Esophagus muscularis mucosa (tissue), 4 donors: ENCODE measurements around the gene MEIOSIN. TPM values are rescaled to one million over a fixed set of nuclear protein-coding genes. Genes with fewer than 3 reads are reported as not detected.

ENCODE experiments used
- DNase-seq: peaks from one replicate; pipeline ENCODE4 v3.0.0-alpha.2; 2017; ENCODE audit errors: extremely low spot score
- H3K27ac ChIP-seq, 4 donors: fragments of 200-600 bp; sonication (generic); replicated peaks in 1 of 4; 1 replicate in 3 of 4; 2 replicates in 1 of 4; pipeline ENCODE4 v1.5.1; 2016 to 2019; ENCODE audit warnings: mild to moderate bottlenecking in 1 of 4
- H3K27me3 ChIP-seq, 4 donors: fragments of 200-600 bp; sonication (generic); one replicate each; pipeline versions ENCODE4 v1.5.1 to v1.6.0; 2016 to 2019
- H3K36me3 ChIP-seq, 4 donors: fragments of 200-600 bp; sonication (generic); one replicate each; pipeline ENCODE4 v1.5.1; 2016 to 2019
- H3K4me1 ChIP-seq, 4 donors: fragments of 200-600 bp; sonication (generic); one replicate each; pipeline ENCODE4 v1.5.1; 2016 to 2019
- H3K4me3 ChIP-seq, 4 donors: fragments of 200-600 bp; sonication (generic); 1 replicate in 2 of 4; 2 replicates in 2 of 4; pipeline ENCODE4 v1.5.1; 2016 to 2019; ENCODE audit warnings: mild to moderate bottlenecking in 4 of 4, moderate library complexity in 1 of 4
- H3K9me3 ChIP-seq, 4 donors: fragments of 200-600 bp; sonication (generic); 1 replicate in 3 of 4; 2 replicates in 1 of 4; pipeline ENCODE4 v1.5.1; 2016 to 2019
- EP300 ChIP-seq: sonication (generic); formaldehyde crosslinking; IDR thresholded peaks from one replicate; pipeline ENCODE4 v1.6.1; 2017; ENCODE audit warnings: antibody characterized with exemption
- POLR2A ChIP-seq: fragments of 450-650 bp; IDR thresholded peaks from one replicate; pipeline ENCODE4 v1.6.1; 2017; ENCODE audit warnings: antibody characterized with exemption, moderate library complexity, mild to moderate bottlenecking, low read depth
- POLR2AphosphoS5 ChIP-seq, 2 donors: sonication (generic); formaldehyde crosslinking; IDR thresholded peaks; one replicate each; pipeline ENCODE4 v1.6.1; 2017; ENCODE audit warnings: antibody characterized with exemption in 2 of 2
- WGBS: methylation state at CpG from one replicate; pipeline ENCODE4 v1.1.5; 2018; 5-methylcytosine and 5-hydroxymethylcytosine counted together
- intact Hi-C: fragments of 100-400 bp; cut with DNase I; formaldehyde crosslinking; loops from one replicate; pipeline ENCODE4 v1.15.1; 2023
- total RNA-seq, 4 donors: library from RNA; depleted of rRNA; stranded (reverse); fragments of >200 nt; gene quantifications; one replicate each; pipeline versions ENCODE4 v1.1.0 to v1.2.1, GENCODE V29; 2016
- TF ChIP-seq, protein P1 (sequence below), 3 experiments: fragments of 200-600 bp in 2 of 3; fragments of 450-650 bp in 1 of 3; sonication (generic) in 2 of 3; IDR thresholded peaks; one replicate each; pipeline ENCODE4 v1.5.1; 2017 to 2019; ENCODE audit warnings: antibody characterized with exemption in 3 of 3, mild to moderate bottlenecking in 2 of 3, moderate library complexity in 1 of 3

The MEIOSIN gene
- total RNA-seq, 4 donors from 2014 or later, result not detected

GRCh38 chr19:45770192-45771101 lies 37.2 kb downstream of the MEIOSIN start:
- Histone ChIP-seq H3K4me3 (peak overlapping the region; percentile 87 to 98 (median 92)), H3K36me3 (peaks cover 9 to 41% (median 23%) of the 10 kb centered on the region in 4 donors), H3K27me3 (no peaks in the 10 kb centered on the region), H3K27ac (peak overlapping the region; percentile 91 to 98 (median 97)), H3K9me3 (no peaks in the 10 kb centered on the region), H3K4me1 (peaks cover 29 to 62% (median 52%) of the 10 kb centered on the region in 4 donors)
- TF ChIP-seq POLR2A (peak; percentile 5), POLR2AphosphoS5 (IDR thresholded peaks at IDR 0.05) (peak; percentile 77 to 89), EP300 (no peak)
- TF ChIP-seq, protein P1, sequence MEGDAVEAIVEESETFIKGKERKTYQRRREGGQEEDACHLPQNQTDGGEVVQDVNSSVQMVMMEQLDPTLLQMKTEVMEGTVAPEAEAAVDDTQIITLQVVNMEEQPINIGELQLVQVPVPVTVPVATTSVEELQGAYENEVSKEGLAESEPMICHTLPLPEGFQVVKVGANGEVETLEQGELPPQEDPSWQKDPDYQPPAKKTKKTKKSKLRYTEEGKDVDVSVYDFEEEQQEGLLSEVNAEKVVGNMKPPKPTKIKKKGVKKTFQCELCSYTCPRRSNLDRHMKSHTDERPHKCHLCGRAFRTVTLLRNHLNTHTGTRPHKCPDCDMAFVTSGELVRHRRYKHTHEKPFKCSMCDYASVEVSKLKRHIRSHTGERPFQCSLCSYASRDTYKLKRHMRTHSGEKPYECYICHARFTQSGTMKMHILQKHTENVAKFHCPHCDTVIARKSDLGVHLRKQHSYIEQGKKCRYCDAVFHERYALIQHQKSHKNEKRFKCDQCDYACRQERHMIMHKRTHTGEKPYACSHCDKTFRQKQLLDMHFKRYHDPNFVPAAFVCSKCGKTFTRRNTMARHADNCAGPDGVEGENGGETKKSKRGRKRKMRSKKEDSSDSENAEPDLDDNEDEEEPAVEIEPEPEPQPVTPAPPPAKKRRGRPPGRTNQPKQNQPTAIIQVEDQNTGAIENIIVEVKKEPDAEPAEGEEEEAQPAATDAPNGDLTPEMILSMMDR (IDR thresholded peaks at IDR 0.05), result peak; percentile 93 to 98 (median 97)
- peak; percentile 99 for DNase-seq
- WGBS, result 16% methylated on average over 5 of the region's 79 CpGs
- intact Hi-C loops, result no loop called here

DNA sequence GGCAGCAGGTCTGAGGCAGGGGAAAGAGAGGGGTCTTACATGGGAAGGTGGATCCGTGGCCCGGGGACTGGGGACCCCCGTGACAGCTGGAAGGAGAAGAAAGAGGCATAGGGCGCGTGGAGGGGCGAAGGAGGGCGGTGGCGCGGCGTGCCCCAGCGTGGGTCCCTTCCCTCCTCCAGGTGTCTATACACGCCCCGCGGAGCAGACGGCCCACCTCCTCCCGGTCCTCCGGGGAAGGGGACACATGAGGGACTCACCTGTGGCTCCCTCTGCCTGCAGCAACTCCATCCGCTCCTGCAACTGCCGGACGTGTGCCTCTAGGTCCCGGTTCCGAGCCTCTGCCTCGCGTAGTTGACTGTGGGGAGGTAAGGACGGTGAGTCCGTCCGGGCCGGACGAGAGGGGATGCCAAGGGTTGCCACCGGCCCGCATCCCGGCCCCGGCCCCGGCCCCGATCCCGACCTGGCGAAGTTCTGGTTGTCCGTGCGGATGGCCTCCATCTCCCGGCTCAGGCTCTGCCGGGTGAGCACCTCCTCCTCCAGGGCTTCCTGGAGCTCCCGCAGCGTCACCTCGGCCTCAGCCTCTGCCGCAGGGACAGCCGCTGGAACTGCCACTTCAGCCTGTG lies 38.2 kb downstream of the MEIOSIN start:
- intact Hi-C loops, result no loop called here
- Histone ChIP-seq H3K27me3 (no peaks in the 10 kb centered on the region), H3K4me3 (peak overlapping the region in 3 of 4 donors; percentile 87 to 98 (median 91)), H3K27ac (peak overlapping the region; percentile 91 to 98 (median 97)), H3K9me3 (no peaks in the 10 kb centered on the region), H3K4me1 (peaks cover 19 to 52% (median 42%) of the 10 kb centered on the region in 4 donors), H3K36me3 (peaks cover 11 to 44% (median 25%) of the 10 kb centered on the region in 4 donors)
- DNase-seq, result no peak
- no peak for TF ChIP-seq EP300
- no peak for TF ChIP-seq POLR2A
- TF ChIP-seq, protein P1 (IDR thresholded peaks at IDR 0.05), result no peak
- TF ChIP-seq POLR2AphosphoS5 (IDR thresholded peaks at IDR 0.05), result no peak
- 82% methylated on average over 28 of the region's 46 CpGs for WGBS

- no peak for DNase-seq
- Histone ChIP-seq H3K9me3 (no peaks in the 10 kb centered on the region), H3K4me1 (peaks cover 11 to 44% (median 35%) of the 10 kb centered on the region in 4 donors), H3K27ac (peak overlapping the region; percentile 91 to 98 (median 97)), H3K27me3 (no peaks in the 10 kb centered on the region), H3K36me3 (peaks cover 19 to 52% (median 33%) of the 10 kb centered on the region in 4 donors), H3K4me3 (no peak overlapping the region)
- intact Hi-C loops, result no loop called here
- 75% methylated on average over 11 of the region's 14 CpGs for WGBS
- TF ChIP-seq POLR2A (no peak), POLR2AphosphoS5 (IDR thresholded peaks at IDR 0.05) (no peak), EP300 (no peak)
- TF ChIP-seq, protein P1 (IDR thresholded peaks at IDR 0.05), result no peak
These were observed 39.0 kb downstream of the MEIOSIN start for GRCh38 chr19:45772130-45772840.

DNA sequence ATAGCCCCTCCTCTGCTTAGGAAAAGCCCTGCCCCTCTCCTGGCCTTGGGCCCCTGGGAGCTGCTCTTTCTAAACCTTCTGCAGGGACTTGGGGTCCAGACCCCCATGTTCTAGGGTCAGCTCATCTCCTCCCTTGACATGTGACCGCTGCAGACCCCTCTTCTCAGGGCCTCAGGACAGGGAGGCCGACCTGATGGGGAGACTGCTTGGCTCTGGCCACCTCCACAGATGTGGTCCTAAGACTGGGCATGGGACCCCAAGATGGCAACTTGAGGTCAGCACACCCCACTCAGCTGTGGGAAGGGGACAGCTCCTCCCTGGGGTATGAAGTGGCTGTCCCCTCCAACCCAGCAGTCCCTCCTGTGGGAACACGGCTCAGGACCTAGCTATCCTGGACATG lies 39.7 kb downstream of the MEIOSIN start:
- no peak for TF ChIP-seq EP300
- TF ChIP-seq, protein P1 (IDR thresholded peaks at IDR 0.05), result no peak
- TF ChIP-seq POLR2AphosphoS5 (IDR thresholded peaks at IDR 0.05), result no peak
- no peak for TF ChIP-seq POLR2A
- DNase-seq, result no peak
- Histone ChIP-seq H3K4me1 (peaks cover 10 to 47% (median 36%) of the 10 kb centered on the region in 4 donors), H3K9me3 (no peaks in the 10 kb centered on the region), H3K27ac (peak overlapping the region; percentile 91 to 98 (median 97)), H3K36me3 (peaks cover 26 to 59% (median 40%) of the 10 kb centered on the region in 4 donors), H3K27me3 (no peaks in the 10 kb centered on the region), H3K4me3 (no peak overlapping the region)
- 80% methylated on average over 1 of the region's 3 CpGs for WGBS
- intact Hi-C loops, result no loop called here
